ENCODE results near the gene ITPA. TPM values are rescaled to one million over a fixed set of nuclear protein-coding genes. Genes with fewer than 3 reads are reported as not detected.
A peak's percentile ranks its signal among the peaks of the same experiment; 100 is the strongest.

Gene ITPA
- total and polyA plus RNA-seq, 2 of the 13 experiments (the other 11 are each of a cell fraction or from before 2014, with no cell fraction given), result 60.1 to 103 TPM

- TF ChIP-seq STAT5B (CRISPR knock-in tag; IDR thresholded peaks at IDR 0.05) (peak; percentile 59; the same call in 1 of the 2 replicates), ZNF768 (CRISPR knock-in tag; IDR thresholded peaks at IDR 0.05) (peak; percentile 89; the same call in 1 of the 2 replicates), NFKBIZ (CRISPR knock-in tag; IDR thresholded peaks at IDR 0.05) (peak; percentile 83; the same call in 1 of the 2 replicates), HOXA9 (CRISPR knock-in tag; IDR thresholded peaks at IDR 0.05; ENCODE audit: borderline replicate concordance) (no peak), RXRA (CRISPR knock-in tag; IDR thresholded peaks at IDR 0.05) (peak; percentile 94), ZNF143 (CRISPR knock-in tag; IDR thresholded peaks at IDR 0.05) (no peak), ZNF550 (CRISPR knock-in tag; IDR thresholded peaks at IDR 0.05; ENCODE audit: borderline replicate concordance) (no peak), NONO (IDR thresholded peaks at IDR 0.05) (no peak), NONO (CRISPR knock-in tag; conservative IDR thresholded peaks at IDR 0.05) (peak; percentile 93), ZNF281 (CRISPR knock-in tag; IDR thresholded peaks at IDR 0.05; ENCODE audit: borderline replicate concordance) (peak; percentile 10; the same call in 1 of the 2 replicates), MAFF (IDR thresholded peaks at IDR 0.05; ENCODE audit: low read depth, low read length) (no peak), ZNF703 (CRISPR knock-in tag; IDR thresholded peaks at IDR 0.05; ENCODE audit: borderline replicate concordance) (no peak), ZNF225 (CRISPR knock-in tag; IDR thresholded peaks at IDR 0.05) (peak; percentile 92; the same call in 1 of the 2 replicates), ZNF20 (CRISPR knock-in tag; IDR thresholded peaks at IDR 0.05) (no peak), DBP (CRISPR knock-in tag; IDR thresholded peaks at IDR 0.05; ENCODE audit: not compliant biosample characterization) (no peak), SMARCC2 (IDR thresholded peaks at IDR 0.05) (no peak), ZNF558 (CRISPR knock-in tag; IDR thresholded peaks at IDR 0.05; ENCODE audit: borderline replicate concordance) (no peak; the same call in 1 of the 2 replicates), ZBTB7A (CRISPR knock-in tag; IDR thresholded peaks at IDR 0.05) (peak; percentile 85), ZNF207 (IDR thresholded peaks at IDR 0.05; ENCODE audit: borderline replicate concordance) (no peak), ZNF672 (CRISPR knock-in tag; IDR thresholded peaks at IDR 0.05) (no peak), GTF2F1 (IDR thresholded peaks at IDR 0.05; ENCODE audit: low read length) (no peak), SP1 (IDR thresholded peaks at IDR 0.05) (no peak), SP1 (CRISPR knock-in tag; IDR thresholded peaks at IDR 0.05) (peak; percentile 69), RNF2 (conservative IDR thresholded peaks at IDR 0.05; ENCODE audit: low read depth) (no peak), ARHGAP35 (CRISPR knock-in tag; IDR thresholded peaks at IDR 0.05; ENCODE audit: borderline replicate concordance) (peak; percentile 96), NFIC (IDR thresholded peaks at IDR 0.05; ENCODE audit: low read length) (no peak), ZSCAN22 (CRISPR knock-in tag; IDR thresholded peaks at IDR 0.05) (no peak), ZNF430 (CRISPR knock-in tag; IDR thresholded peaks at IDR 0.05) (no peak; the same call in 1 of the 2 replicates), ZNF674 (CRISPR knock-in tag; IDR thresholded peaks at IDR 0.05; ENCODE audit: low read depth) (no peak), BRCA1 (CRISPR knock-in tag; IDR thresholded peaks at IDR 0.05) (no peak)
These were observed 9.2 kb downstream of the ITPA start (continued) for GRCh38 chr20:3218307-3218988.

Measured in HepG2 (cell line).